HG03442 (cell line): ENCODE data around the gene HADH.
A peak's percentile ranks its signal among the peaks of the same experiment; 100 is the strongest.
"Not testable (repeated sequence)": the region's sequence is repeated elsewhere in the genome, so short reads cannot be mapped to it uniquely, and the experiment has no call there.

Experiments
- ATAC-seq: cut with Tn5 transposase; IDR thresholded peaks from one replicate; pipeline ENCODE4 v1.9.1; 2021; ENCODE audit warnings: mild to moderate bottlenecking, moderate library complexity; ENCODE audit not compliant: unreplicated experiment

The HADH gene

DNA sequence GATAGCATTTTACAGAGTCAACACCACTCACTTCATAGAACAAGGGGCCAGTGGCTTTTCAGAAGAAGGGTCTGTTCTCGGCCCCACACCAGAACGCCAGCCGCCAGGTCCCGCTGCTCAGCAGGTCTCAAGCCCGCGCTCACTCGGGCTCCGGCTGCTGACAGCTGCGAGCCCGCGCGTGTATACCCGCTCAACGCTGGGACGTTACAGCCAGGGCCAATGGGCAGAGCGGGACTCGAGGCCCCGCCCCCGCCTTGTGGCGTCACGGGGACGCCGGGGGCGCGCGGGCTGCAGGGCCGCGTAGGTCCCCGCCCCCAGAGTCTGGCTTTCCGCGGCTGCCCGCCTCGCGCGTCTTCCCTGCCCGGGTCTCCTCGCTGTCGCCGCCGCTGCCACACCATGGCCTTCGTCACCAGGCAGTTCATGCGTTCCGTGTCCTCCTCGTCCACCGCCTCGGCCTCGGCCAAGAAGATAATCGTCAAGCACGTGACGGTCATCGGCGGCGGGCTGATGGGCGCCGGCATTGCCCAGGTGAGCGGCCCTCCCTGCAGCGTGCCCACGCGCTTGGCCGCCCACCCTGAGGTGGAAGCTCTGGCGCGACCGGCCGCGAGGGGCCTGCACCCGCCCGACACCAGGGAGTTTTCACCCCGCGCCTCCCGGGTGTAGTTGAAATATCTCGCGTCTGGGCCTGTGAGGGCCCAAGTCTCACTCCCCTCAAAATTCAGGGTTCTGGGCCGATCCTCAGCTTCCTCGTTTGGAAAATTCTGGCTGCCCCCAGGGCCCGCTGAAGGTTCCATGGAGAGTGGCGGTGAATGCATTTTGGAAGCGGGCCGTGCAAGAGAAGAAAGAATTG is at the start of gene HADH:
Gene HADH, plus strand, starts transcription at position 353 of the 850 bp plus-strand sequence. Its CDS starts 44 bp downstream, at position 397.
- peak; percentile 98 for ATAC-seq

GRCh38 chr4:107945809-107946208 is 43.9 kb upstream of the HADH start:
- no peak for ATAC-seq

- no peak for ATAC-seq
Measured at GRCh38 chr4:107950746-107951540, 38.7 kb upstream of the HADH start.

GRCh38 chr4:107951551-107951950 is 38.1 kb upstream of the HADH start:
- no peak for ATAC-seq

GRCh38 chr4:107956011-107956410 is 33.7 kb upstream of the HADH start:
- no peak for ATAC-seq

DNA sequence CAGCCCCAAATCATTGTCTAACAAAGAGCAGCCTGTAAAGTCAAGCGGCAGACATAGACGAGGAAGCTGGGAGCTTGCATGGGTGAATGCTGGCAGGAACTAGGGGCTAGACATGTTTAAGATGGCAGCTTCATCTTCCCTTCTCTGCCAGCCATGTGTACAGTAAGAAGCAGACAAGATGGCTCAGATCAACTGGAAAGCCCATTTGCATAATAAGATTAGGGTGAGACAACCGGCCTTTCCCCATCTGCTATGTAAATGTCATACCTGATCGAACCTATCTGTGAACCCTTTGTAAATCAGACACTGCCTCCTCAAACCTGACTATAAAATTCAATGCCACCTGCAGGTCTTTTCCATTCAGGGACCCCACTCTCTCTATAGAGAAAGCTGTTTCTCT is 22.8 kb upstream of the HADH start:
- no peak for ATAC-seq

GRCh38 chr4:107967519-107967918 is 22.2 kb upstream of the HADH start:
- not testable (repeated sequence) for ATAC-seq

- ATAC-seq: not testable (repeated sequence)
Measured at GRCh38 chr4:107967921-107968320, 21.8 kb upstream of the HADH start.

GRCh38 chr4:107970063-107970798 is 19.5 kb upstream of the HADH start:
- no peak for ATAC-seq

- no peak for ATAC-seq
Measured at GRCh38 chr4:107972605-107973004, 17.1 kb upstream of the HADH start.

DNA sequence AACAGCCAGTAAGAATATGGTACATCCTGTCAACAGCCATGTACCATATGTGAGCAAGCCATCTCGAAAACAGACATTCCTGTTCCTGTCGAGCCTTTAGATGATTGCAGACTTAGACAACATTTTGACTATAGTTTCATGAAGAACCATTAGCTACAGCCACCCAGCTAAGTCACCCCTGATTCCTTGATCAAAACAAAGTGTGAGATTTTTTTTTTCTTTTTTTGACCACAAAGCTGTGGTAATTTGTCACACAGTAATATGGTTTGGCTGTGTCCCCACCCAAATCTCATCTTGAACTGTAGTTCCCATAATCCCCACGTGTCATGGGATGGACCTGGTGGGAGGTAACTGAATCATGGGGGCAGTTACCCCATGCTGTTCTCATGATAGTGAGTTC is 15.2 kb upstream of the HADH start:
- no peak for ATAC-seq

- no peak for ATAC-seq
Measured at GRCh38 chr4:107977482-107977881, 12.2 kb upstream of the HADH start.

GRCh38 chr4:107977966-107978705 is 11.6 kb upstream of the HADH start:
- no peak for ATAC-seq

GRCh38 chr4:107978716-107979451 is 10.8 kb upstream of the HADH start:
- ATAC-seq: no peak

GRCh38 chr4:107987916-107988762 is 1.6 kb upstream of the HADH start:
- ATAC-seq: no peak

- no peak for ATAC-seq
Measured at GRCh38 chr4:107988763-107989035, 990 bp upstream of the HADH start.

- ATAC-seq: no peak
Measured at GRCh38 chr4:107989162-107989536, 540 bp upstream of the HADH start.

DNA sequence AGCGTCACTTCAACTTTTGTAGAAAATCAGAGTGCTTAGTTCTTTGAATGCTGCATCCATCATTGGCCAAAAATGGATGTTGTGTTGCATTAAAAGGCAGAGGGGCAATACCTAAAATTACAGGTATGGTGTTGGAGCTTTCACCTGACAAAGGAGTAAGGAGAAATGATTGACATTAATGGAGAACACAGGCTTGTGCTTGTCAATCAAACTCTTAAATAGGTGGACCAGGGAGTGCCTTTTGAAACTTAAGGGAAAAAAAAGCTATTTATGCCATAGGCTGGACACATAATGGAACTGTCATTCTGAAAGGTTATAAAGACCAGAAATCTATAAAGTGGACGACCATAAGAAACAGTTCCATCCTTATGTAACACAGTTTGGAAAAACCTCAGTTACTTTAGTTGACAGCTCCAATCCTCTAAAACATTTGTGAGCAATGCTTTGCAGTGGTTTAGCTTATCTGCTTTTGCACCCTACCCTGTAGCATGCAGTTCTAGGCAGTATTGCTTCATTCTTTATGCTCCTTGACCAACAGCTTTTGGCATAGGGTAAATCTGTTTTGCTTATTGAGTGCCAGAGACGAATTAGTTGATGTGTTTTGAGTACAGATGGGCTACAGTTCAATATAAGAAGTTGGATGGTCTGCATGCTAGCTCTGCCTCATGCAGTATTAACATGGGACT is 2.4 kb downstream of the HADH start:
- ATAC-seq: no peak

GRCh38 chr4:107993969-107994368 is 4.3 kb downstream of the HADH start:
- ATAC-seq: peak; percentile 28
